Inferior parietal cortex (tissue), 1 donor: ENCODE data around the gene RTN4IP1.

Experiments used
- DNase-seq: peaks from one replicate; pipeline ENCODE4 v3.0.0-alpha.2; 2016; ENCODE audit errors: extremely low spot score

The RTN4IP1 gene

GRCh38 chr6:106547601-106548453 lies 81.5 kb downstream of the RTN4IP1 start:
- no peak for DNase-seq

- DNase-seq, result no peak
Measured at GRCh38 chr6:106546691-106547414, 82.4 kb downstream of the RTN4IP1 start.

GRCh38 chr6:106546261-106546690 lies 83.0 kb downstream of the RTN4IP1 start:
- DNase-seq, result no peak

GRCh38 chr6:106540907-106541306 lies 88.4 kb downstream of the RTN4IP1 start:
- no peak for DNase-seq

GRCh38 chr6:106540432-106540831 lies 88.9 kb downstream of the RTN4IP1 start:
- DNase-seq, result no peak

GRCh38 chr6:106539936-106540335 lies 89.4 kb downstream of the RTN4IP1 start:
- no peak for DNase-seq

- no peak for DNase-seq
Measured at GRCh38 chr6:106538145-106538544, 91.2 kb downstream of the RTN4IP1 start.

GRCh38 chr6:106537662-106538061 lies 91.6 kb downstream of the RTN4IP1 start:
- DNase-seq, result no peak

- no peak for DNase-seq
Measured at GRCh38 chr6:106536851-106537250, 92.4 kb downstream of the RTN4IP1 start.

GRCh38 chr6:106536357-106536756 lies 92.9 kb downstream of the RTN4IP1 start:
- no peak for DNase-seq

- no peak for DNase-seq
Measured at GRCh38 chr6:106535012-106535411, 94.3 kb downstream of the RTN4IP1 start.

GRCh38 chr6:106534564-106534982 lies 94.7 kb downstream of the RTN4IP1 start:
- no peak for DNase-seq

- DNase-seq, result no peak
Measured at GRCh38 chr6:106534004-106534403, 95.3 kb downstream of the RTN4IP1 start.

- DNase-seq, result no peak
Measured at GRCh38 chr6:106533054-106533453, 96.2 kb downstream of the RTN4IP1 start.

- no peak for DNase-seq
Measured at GRCh38 chr6:106530502-106530901, 98.8 kb downstream of the RTN4IP1 start.

GRCh38 chr6:106530026-106530425 lies 99.3 kb downstream of the RTN4IP1 start:
- no peak for DNase-seq

GRCh38 chr6:106529438-106529837 lies 99.9 kb downstream of the RTN4IP1 start:
- DNase-seq, result no peak

- no peak for DNase-seq
Measured at GRCh38 chr6:106528521-106528920, 100.8 kb downstream of the RTN4IP1 start.

- DNase-seq, result no peak
Measured at GRCh38 chr6:106527979-106528378, 101.3 kb downstream of the RTN4IP1 start.

GRCh38 chr6:106527117-106527516 lies 102.2 kb downstream of the RTN4IP1 start:
- no peak for DNase-seq

- DNase-seq, result no peak
Measured at GRCh38 chr6:106525882-106526275, 103.4 kb downstream of the RTN4IP1 start.

- DNase-seq, result no peak
Measured at GRCh38 chr6:106525107-106525881, 104.0 kb downstream of the RTN4IP1 start.
